HepG2 (cell line): Measurements from ENCODE around the gene VSIG10L. TPM values are rescaled to one million over a fixed set of nuclear protein-coding genes. Genes with fewer than 3 reads are reported as not detected.

Experiments
- DMAP1 ChIP-seq: IDR thresholded peaks from 2 replicates; pipeline ENCODE4 v1.6.1; 2016
- EED ChIP-seq: sonication (generic); formaldehyde crosslinking; IDR thresholded peaks from 2 replicates; pipeline ENCODE4 v1.5.0; 2020; ENCODE audit warnings: mild to moderate bottlenecking, missing genetic modification reagents
- FOXM1 ChIP-seq: sonication (generic); formaldehyde crosslinking; IDR thresholded peaks from 2 replicates; pipeline ENCODE4 v1.5.0; 2020; ENCODE audit warnings: missing genetic modification reagents
- GZF1 ChIP-seq: sonication (generic); formaldehyde crosslinking; IDR thresholded peaks from 2 replicates; pipeline ENCODE4 v1.5.1; 2020; ENCODE audit warnings: mild to moderate bottlenecking, missing genetic modification reagents
- RORA ChIP-seq: sonication (generic); formaldehyde crosslinking; IDR thresholded peaks from 2 replicates; pipeline ENCODE4 v1.5.0; 2020; ENCODE audit warnings: mild to moderate bottlenecking, missing genetic modification reagents, moderate library complexity
- SOX5 ChIP-seq: IDR thresholded peaks from 2 replicates; pipeline ENCODE4 v1.6.1; 2016; ENCODE audit warnings: borderline replicate concordance
- ZNF660 ChIP-seq: sonication (generic); formaldehyde crosslinking; IDR thresholded peaks from 2 replicates; pipeline ENCODE4 v1.5.1; 2020; ENCODE audit warnings: mild to moderate bottlenecking, low read depth, missing genetic modification reagents, borderline replicate concordance
- polyA plus RNA-seq, 8 experiments: library from polyadenylated mRNA; depleted of rRNA in 3 of 8; stranded (reverse) in 7 of 8; unstranded in 1 of 8; fragments of >200 nt; fragmentation: Illumina TruSeq in 4 of 8; extraction: Trizol in 4 of 8; gene quantifications; 2 replicates each; pipeline versions ENCODE4 v1.2.1 to v1.2.3, GENCODE V29; 2011 to 2016; ENCODE audit warnings: low read depth in 4 of 8, missing spikeins in 1 of 8, mixed read lengths in 1 of 8; ENCODE audit not compliant: insufficient read depth in 1 of 8
- total RNA-seq, 5 experiments: library from RNA; depleted of rRNA; stranded (reverse); fragments of >200 nt; fragmentation: Illumina TruSeq; extraction: Trizol; gene quantifications; 2 replicates each; pipeline ENCODE4 v1.2.3, GENCODE V29; 2016; ENCODE audit warnings: low read depth in 1 of 5
- TF ChIP-seq, protein P1 (sequence below): sonication (generic); formaldehyde crosslinking; IDR thresholded peaks from 2 replicates; pipeline ENCODE4 v1.4.0; 2020; ENCODE audit warnings: missing genetic modification reagents, mild to moderate bottlenecking, borderline replicate concordance
- TF ChIP-seq, protein P2 (sequence below): sonication (generic); formaldehyde crosslinking; conservative IDR thresholded peaks from 2 replicates; pipeline ENCODE4 v1.4.0; 2020; ENCODE audit warnings: missing genetic modification reagents
- TF ChIP-seq, protein P3 (sequence below): conservative IDR thresholded peaks from 2 replicates; pipeline ENCODE4 v1.6.1; 2018; ENCODE audit warnings: missing genetic modification reagents
- TF ChIP-seq, protein P4 (sequence below): sonication (generic); formaldehyde crosslinking; IDR thresholded peaks from 2 replicates; pipeline ENCODE4 v1.5.1; 2020; ENCODE audit warnings: missing genetic modification reagents, mild to moderate bottlenecking, borderline replicate concordance
- TF ChIP-seq, protein P5 (sequence below): sonication (generic); formaldehyde crosslinking; IDR thresholded peaks from 2 replicates; pipeline ENCODE4 v1.5.0; 2020; ENCODE audit warnings: mild to moderate bottlenecking, low read depth, missing genetic modification reagents, borderline replicate concordance
- TF ChIP-seq, protein P6 (sequence below): sonication (generic); formaldehyde crosslinking; IDR thresholded peaks from 2 replicates; pipeline ENCODE4 v1.4.0; 2020; ENCODE audit warnings: missing genetic modification reagents
- TF ChIP-seq, protein P7 (sequence below): sonication (generic); formaldehyde crosslinking; IDR thresholded peaks from 2 replicates; pipeline ENCODE4 v1.4.0; 2020; ENCODE audit warnings: mild to moderate bottlenecking, missing genetic modification reagents

The VSIG10L gene
- total and polyA plus RNA-seq, 2 of the 13 experiments (the other 11 are each of a cell fraction or from before 2014, with no cell fraction given) = 2.7 to 8.5 TPM

DNA sequence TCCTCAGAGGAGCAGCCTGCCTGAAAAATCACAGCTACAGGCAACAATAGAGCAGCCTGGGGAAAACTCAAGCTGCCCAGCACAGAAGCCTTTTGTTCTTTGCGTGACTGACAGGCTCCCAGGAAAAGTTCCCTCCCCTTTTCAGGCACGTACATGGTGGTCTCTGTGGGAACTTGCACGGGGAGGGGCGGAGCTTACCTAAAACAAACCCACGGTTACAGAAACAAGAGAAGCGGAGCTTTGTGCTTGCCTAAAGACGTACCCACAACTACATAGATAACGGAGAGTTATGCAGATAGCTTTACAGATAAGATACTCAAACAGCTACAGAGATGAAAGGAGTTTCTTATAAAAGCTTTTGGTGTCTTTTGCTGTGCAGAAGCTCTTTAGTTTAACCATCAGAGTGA is 12.8 kb upstream of the VSIG10L start (continued):
- TF ChIP-seq, protein P1, sequence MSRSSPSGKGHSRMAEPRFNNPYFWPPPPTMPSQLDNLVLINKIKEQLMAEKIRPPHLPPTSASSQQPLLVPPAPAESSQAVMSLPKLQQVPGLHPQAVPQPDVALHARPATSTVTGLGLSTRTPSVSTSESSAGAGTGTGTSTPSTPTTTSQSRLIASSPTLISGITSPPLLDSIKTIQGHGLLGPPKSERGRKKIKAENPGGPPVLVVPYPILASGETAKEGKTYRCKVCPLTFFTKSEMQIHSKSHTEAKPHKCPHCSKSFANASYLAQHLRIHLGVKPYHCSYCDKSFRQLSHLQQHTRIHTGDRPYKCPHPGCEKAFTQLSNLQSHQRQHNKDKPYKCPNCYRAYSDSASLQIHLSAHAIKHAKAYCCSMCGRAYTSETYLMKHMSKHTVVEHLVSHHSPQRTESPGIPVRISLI (CRISPR knock-in tag) = no peak
- TF ChIP-seq DMAP1 (peak; percentile 23; the same call in 1 of the 2 replicates), GZF1 (CRISPR knock-in tag) (no peak), RORA (CRISPR knock-in tag) (no peak), EED (no peak), ZNF660 (no peak), SOX5 (CRISPR knock-in tag) (peak; percentile 98), FOXM1 (CRISPR knock-in tag) (no peak)
- TF ChIP-seq, protein P2, sequence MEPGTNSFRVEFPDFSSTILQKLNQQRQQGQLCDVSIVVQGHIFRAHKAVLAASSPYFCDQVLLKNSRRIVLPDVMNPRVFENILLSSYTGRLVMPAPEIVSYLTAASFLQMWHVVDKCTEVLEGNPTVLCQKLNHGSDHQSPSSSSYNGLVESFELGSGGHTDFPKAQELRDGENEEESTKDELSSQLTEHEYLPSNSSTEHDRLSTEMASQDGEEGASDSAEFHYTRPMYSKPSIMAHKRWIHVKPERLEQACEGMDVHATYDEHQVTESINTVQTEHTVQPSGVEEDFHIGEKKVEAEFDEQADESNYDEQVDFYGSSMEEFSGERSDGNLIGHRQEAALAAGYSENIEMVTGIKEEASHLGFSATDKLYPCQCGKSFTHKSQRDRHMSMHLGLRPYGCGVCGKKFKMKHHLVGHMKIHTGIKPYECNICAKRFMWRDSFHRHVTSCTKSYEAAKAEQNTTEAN (CRISPR knock-in tag) = peak; percentile 78
- TF ChIP-seq, protein P3, sequence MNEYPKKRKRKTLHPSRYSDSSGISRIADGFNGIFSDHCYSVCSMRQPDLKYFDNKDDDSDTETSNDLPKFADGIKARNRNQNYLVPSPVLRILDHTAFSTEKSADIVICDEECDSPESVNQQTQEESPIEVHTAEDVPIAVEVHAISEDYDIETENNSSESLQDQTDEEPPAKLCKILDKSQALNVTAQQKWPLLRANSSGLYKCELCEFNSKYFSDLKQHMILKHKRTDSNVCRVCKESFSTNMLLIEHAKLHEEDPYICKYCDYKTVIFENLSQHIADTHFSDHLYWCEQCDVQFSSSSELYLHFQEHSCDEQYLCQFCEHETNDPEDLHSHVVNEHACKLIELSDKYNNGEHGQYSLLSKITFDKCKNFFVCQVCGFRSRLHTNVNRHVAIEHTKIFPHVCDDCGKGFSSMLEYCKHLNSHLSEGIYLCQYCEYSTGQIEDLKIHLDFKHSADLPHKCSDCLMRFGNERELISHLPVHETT = no peak
- TF ChIP-seq, protein P4, sequence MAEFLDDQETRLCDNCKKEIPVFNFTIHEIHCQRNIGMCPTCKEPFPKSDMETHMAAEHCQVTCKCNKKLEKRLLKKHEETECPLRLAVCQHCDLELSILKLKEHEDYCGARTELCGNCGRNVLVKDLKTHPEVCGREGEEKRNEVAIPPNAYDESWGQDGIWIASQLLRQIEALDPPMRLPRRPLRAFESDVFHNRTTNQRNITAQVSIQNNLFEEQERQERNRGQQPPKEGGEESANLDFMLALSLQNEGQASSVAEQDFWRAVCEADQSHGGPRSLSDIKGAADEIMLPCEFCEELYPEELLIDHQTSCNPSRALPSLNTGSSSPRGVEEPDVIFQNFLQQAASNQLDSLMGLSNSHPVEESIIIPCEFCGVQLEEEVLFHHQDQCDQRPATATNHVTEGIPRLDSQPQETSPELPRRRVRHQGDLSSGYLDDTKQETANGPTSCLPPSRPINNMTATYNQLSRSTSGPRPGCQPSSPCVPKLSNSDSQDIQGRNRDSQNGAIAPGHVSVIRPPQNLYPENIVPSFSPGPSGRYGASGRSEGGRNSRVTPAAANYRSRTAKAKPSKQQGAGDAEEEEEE (CRISPR knock-in tag) = no peak
- TF ChIP-seq, protein P5, sequence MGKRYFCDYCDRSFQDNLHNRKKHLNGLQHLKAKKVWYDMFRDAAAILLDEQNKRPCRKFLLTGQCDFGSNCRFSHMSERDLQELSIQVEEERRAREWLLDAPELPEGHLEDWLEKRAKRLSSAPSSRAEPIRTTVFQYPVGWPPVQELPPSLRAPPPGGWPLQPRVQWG = no peak
- TF ChIP-seq, protein P6, sequence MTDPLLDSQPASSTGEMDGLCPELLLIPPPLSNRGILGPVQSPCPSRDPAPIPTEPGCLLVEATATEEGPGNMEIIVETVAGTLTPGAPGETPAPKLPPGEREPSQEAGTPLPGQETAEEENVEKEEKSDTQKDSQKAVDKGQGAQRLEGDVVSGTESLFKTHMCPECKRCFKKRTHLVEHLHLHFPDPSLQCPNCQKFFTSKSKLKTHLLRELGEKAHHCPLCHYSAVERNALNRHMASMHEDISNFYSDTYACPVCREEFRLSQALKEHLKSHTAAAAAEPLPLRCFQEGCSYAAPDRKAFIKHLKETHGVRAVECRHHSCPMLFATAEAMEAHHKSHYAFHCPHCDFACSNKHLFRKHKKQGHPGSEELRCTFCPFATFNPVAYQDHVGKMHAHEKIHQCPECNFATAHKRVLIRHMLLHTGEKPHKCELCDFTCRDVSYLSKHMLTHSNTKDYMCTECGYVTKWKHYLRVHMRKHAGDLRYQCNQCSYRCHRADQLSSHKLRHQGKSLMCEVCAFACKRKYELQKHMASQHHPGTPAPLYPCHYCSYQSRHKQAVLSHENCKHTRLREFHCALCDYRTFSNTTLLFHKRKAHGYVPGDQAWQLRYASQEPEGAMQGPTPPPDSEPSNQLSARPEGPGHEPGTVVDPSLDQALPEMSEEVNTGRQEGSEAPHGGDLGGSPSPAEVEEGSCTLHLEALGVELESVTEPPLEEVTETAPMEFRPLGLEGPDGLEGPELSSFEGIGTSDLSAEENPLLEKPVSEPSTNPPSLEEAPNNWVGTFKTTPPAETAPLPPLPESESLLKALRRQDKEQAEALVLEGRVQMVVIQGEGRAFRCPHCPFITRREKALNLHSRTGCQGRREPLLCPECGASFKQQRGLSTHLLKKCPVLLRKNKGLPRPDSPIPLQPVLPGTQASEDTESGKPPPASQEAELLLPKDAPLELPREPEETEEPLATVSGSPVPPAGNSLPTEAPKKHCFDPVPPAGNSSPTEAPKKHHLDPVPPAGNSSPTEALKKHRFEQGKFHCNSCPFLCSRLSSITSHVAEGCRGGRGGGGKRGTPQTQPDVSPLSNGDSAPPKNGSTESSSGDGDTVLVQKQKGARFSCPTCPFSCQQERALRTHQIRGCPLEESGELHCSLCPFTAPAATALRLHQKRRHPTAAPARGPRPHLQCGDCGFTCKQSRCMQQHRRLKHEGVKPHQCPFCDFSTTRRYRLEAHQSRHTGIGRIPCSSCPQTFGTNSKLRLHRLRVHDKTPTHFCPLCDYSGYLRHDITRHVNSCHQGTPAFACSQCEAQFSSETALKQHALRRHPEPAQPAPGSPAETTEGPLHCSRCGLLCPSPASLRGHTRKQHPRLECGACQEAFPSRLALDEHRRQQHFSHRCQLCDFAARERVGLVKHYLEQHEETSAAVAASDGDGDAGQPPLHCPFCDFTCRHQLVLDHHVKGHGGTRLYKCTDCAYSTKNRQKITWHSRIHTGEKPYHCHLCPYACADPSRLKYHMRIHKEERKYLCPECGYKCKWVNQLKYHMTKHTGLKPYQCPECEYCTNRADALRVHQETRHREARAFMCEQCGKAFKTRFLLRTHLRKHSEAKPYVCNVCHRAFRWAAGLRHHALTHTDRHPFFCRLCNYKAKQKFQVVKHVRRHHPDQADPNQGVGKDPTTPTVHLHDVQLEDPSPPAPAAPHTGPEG (CRISPR knock-in tag) = no peak
- TF ChIP-seq, protein P7, sequence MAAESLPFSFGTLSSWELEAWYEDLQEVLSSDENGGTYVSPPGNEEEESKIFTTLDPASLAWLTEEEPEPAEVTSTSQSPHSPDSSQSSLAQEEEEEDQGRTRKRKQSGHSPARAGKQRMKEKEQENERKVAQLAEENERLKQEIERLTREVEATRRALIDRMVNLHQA (CRISPR knock-in tag) = no peak
